Neural crest cell (in vitro differentiated cells): Measurements from ENCODE around the gene OR6B1. TPM values are rescaled to one million over a fixed set of nuclear protein-coding genes. Genes with fewer than 3 reads are reported as not detected.

Source experiments
- DNase-seq: peaks from one replicate; pipeline ENCODE4 v3.0.0; 2021; ENCODE audit warnings: low read depth, mixed read lengths, low spot score
- H3K27ac Mint-ChIP-seq: one replicate; pipeline ENCODE4 v1.8.0; 2021; ENCODE audit warnings: mild to moderate bottlenecking, mixed read lengths; ENCODE audit not compliant: unreplicated experiment
- H3K27me3 Mint-ChIP-seq: 2 replicates; pipeline ENCODE4 v1.8.0; 2021; ENCODE audit warnings: low read depth, mild to moderate bottlenecking, mixed read lengths
- H3K36me3 Mint-ChIP-seq: 2 replicates; pipeline ENCODE4 v1.8.0; 2021; ENCODE audit warnings: low read depth, mild to moderate bottlenecking, mixed read lengths
- H3K4me1 Mint-ChIP-seq: 2 replicates; pipeline ENCODE4 v1.8.0; 2021; ENCODE audit warnings: mixed read lengths
- H3K4me3 Mint-ChIP-seq: one replicate; pipeline ENCODE4 v1.8.0; 2021; ENCODE audit warnings: mild to moderate bottlenecking, mixed read lengths
- H3K9me3 Mint-ChIP-seq: 2 replicates; pipeline ENCODE4 v1.8.0; 2021; ENCODE audit warnings: mixed read lengths
- total RNA-seq: library from RNA; stranded (reverse); gene quantifications from 2 replicates; pipeline ENCODE4 v1.2.1, GENCODE V29; 2021
- TF ChIP-seq, protein P1 (sequence below): fragments of 200-600 bp; sonication (generic); conservative IDR thresholded peaks from 2 replicates; pipeline ENCODE4 v1.5.0; 2021; ENCODE audit warnings: antibody characterized with exemption, mild to moderate bottlenecking

The OR6B1 gene
- total RNA-seq, 1 donor from 2014 or later: not detected

- Mint-ChIP-seq H3K9me3 (peaks cover 11% of the 10 kb centered on the region), H3K27ac (no peak overlapping the region), H3K4me3 (no peak overlapping the region), H3K36me3 (no peaks in the 10 kb centered on the region), H3K27me3 (no peaks in the 10 kb centered on the region), H3K4me1 (no peaks in the 10 kb centered on the region)
- DNase-seq: no peak
- TF ChIP-seq, protein P1, sequence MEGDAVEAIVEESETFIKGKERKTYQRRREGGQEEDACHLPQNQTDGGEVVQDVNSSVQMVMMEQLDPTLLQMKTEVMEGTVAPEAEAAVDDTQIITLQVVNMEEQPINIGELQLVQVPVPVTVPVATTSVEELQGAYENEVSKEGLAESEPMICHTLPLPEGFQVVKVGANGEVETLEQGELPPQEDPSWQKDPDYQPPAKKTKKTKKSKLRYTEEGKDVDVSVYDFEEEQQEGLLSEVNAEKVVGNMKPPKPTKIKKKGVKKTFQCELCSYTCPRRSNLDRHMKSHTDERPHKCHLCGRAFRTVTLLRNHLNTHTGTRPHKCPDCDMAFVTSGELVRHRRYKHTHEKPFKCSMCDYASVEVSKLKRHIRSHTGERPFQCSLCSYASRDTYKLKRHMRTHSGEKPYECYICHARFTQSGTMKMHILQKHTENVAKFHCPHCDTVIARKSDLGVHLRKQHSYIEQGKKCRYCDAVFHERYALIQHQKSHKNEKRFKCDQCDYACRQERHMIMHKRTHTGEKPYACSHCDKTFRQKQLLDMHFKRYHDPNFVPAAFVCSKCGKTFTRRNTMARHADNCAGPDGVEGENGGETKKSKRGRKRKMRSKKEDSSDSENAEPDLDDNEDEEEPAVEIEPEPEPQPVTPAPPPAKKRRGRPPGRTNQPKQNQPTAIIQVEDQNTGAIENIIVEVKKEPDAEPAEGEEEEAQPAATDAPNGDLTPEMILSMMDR: no peak
Measured at GRCh38 chr7:144011458-144012230, 11.5 kb downstream of the OR6B1 start.

GRCh38 chr7:144018065-144018464 lies 17.9 kb downstream of the OR6B1 start:
- no peak for DNase-seq
- Mint-ChIP-seq H3K27ac (no peak overlapping the region), H3K4me1 (no peaks in the 10 kb centered on the region), H3K4me3 (no peak overlapping the region), H3K27me3 (no peaks in the 10 kb centered on the region), H3K9me3 (no peaks in the 10 kb centered on the region), H3K36me3 (no peaks in the 10 kb centered on the region)
- TF ChIP-seq, protein P1: no peak

- H3K36me3 Mint-ChIP-seq: no peaks in the 10 kb centered on the region
- TF ChIP-seq, protein P1: no peak
- H3K4me1 Mint-ChIP-seq: no peaks in the 10 kb centered on the region
- no peak for DNase-seq
- H3K27me3 Mint-ChIP-seq: no peaks in the 10 kb centered on the region
- no peaks in the 10 kb centered on the region for H3K9me3 Mint-ChIP-seq
- H3K27ac Mint-ChIP-seq: no peak overlapping the region
- no peak overlapping the region for H3K4me3 Mint-ChIP-seq
Measured at GRCh38 chr7:144019457-144019856, 19.3 kb downstream of the OR6B1 start.

GRCh38 chr7:144020340-144020739 lies 20.2 kb downstream of the OR6B1 start:
- Mint-ChIP-seq H3K9me3 (no peaks in the 10 kb centered on the region), H3K36me3 (no peaks in the 10 kb centered on the region), H3K4me1 (no peaks in the 10 kb centered on the region), H3K4me3 (no peak overlapping the region), H3K27me3 (no peaks in the 10 kb centered on the region), H3K27ac (no peak overlapping the region)
- no peak for DNase-seq
- TF ChIP-seq, protein P1: no peak

- H3K9me3 Mint-ChIP-seq: no peaks in the 10 kb centered on the region
- no peak overlapping the region for H3K27ac Mint-ChIP-seq
- no peaks in the 10 kb centered on the region for H3K4me1 Mint-ChIP-seq
- TF ChIP-seq, protein P1: no peak
- H3K4me3 Mint-ChIP-seq: no peak overlapping the region
- no peak for DNase-seq
- no peaks in the 10 kb centered on the region for H3K36me3 Mint-ChIP-seq
- H3K27me3 Mint-ChIP-seq: no peaks in the 10 kb centered on the region
Measured at GRCh38 chr7:144022169-144022568, 22.0 kb downstream of the OR6B1 start.
